NB4 (cell line): ENCODE data around the gene MVP.
"Not testable (repeated sequence)": the region's sequence is repeated elsewhere in the genome, so short reads cannot be mapped to it uniquely, and the experiment has no call there.

Experiments used
- MYC ChIP-seq: IDR thresholded peaks from 2 replicates; pipeline ENCODE4 v1.6.1; 2011; ENCODE audit warnings: low read depth, low read length
- POLR2A ChIP-seq: IDR thresholded peaks from 2 replicates; pipeline ENCODE4 v1.6.1; 2011; ENCODE audit warnings: mild to moderate bottlenecking; ENCODE audit not compliant: insufficient read length; ENCODE audit errors: extremely low read depth
- TF ChIP-seq, protein P1 (sequence below): IDR thresholded peaks from one replicate; pipeline ENCODE4 v1.5.1; 2012; ENCODE audit warnings: low read depth, low read length
- TF ChIP-seq, protein P2 (sequence below): IDR thresholded peaks from 2 replicates; pipeline ENCODE4 v1.6.1; 2011; ENCODE audit warnings: low read depth, low read length

DNA sequence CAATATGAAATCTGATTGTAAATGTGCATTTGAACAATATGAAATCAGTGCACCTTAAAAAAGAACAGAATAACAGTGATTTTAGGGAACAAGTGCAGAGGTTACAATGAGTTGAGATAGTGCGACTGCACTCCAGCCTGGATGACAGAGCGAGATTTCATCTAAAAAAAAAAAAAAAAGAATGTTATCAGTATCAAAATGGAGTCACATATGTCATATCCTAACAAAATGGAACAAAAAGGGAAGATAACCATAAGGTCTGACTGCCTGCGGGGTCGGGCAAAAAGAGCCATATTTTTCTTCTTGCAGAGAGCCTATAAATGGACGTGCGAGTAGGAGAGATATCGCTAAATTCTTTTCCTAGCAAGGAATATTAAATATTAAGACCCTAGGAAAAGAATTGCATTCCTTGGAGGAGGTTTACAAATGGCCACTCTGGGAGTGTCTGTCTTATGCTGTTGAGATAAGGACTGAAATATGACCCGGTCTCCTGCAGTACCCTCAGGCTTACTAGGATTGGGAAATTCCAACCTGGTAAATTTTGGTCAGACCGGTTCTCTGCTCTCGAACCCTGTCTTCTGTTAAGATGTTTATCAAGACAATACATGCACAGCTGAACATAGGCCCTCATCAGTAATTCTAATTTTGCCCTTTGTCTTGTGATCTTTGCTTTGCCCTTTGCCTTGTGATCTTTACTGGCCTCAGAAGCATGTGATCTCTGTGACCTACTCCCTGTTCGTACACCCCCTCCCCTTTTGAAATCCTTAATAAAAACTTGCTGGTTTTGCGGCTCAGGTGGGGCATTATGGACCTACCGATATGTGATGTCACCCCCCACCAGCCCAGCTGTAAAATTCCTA lies 36.9 kb upstream of the MVP start:
- TF ChIP-seq, protein P1, sequence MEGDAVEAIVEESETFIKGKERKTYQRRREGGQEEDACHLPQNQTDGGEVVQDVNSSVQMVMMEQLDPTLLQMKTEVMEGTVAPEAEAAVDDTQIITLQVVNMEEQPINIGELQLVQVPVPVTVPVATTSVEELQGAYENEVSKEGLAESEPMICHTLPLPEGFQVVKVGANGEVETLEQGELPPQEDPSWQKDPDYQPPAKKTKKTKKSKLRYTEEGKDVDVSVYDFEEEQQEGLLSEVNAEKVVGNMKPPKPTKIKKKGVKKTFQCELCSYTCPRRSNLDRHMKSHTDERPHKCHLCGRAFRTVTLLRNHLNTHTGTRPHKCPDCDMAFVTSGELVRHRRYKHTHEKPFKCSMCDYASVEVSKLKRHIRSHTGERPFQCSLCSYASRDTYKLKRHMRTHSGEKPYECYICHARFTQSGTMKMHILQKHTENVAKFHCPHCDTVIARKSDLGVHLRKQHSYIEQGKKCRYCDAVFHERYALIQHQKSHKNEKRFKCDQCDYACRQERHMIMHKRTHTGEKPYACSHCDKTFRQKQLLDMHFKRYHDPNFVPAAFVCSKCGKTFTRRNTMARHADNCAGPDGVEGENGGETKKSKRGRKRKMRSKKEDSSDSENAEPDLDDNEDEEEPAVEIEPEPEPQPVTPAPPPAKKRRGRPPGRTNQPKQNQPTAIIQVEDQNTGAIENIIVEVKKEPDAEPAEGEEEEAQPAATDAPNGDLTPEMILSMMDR = not testable (repeated sequence)
- not testable (repeated sequence) for TF ChIP-seq POLR2A, MYC
- TF ChIP-seq, protein P2, sequence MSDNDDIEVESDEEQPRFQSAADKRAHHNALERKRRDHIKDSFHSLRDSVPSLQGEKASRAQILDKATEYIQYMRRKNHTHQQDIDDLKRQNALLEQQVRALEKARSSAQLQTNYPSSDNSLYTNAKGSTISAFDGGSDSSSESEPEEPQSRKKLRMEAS = not testable (repeated sequence)
